Regular cardiac myocyte (primary cell): ENCODE data around the gene ADH5. TPM values are rescaled to one million over a fixed set of nuclear protein-coding genes. Genes with fewer than 3 reads are reported as not detected.

Experiments used
- total RNA-seq: library from RNA; depleted of rRNA; stranded (reverse); fragments of >200 nt; gene quantifications from 2 replicates; pipeline ENCODE4 v1.2.3, GENCODE V29; 2014

The ADH5 gene
- 170 and 191 TPM in 2 replicates for total RNA-seq

GRCh38 chr4:99088481-99089365 lies at the start of gene ADH5:
Gene ADH5 (minus strand): TSS chr4:99088788. CDS start chr4:99088700, 88 bp downstream.

Other genes starting within 250 kb of the ADH5 start
- 215 and 415 TPM in 2 replicates for gene EIF4E, start 159.7 kb downstream of the ADH5 start, total RNA-seq
- gene METAP1, start 93.1 kb downstream of the ADH5 start, total RNA-seq: 27.1 and 43.9 TPM in 2 replicates
- 0.28 TPM in 1 of 2 replicates, not detected in the other for gene ADH4, start 55.5 kb upstream of the ADH5 start, total RNA-seq
- under 0.01 TPM in 1 of 2 replicates, not detected in the other for gene ADH6, start 130.5 kb upstream of the ADH5 start, total RNA-seq
- gene ADH1A, start 202.2 kb upstream of the ADH5 start, total RNA-seq: not detected in 2 replicates
- gene ADH1B, start 232.6 kb upstream of the ADH5 start, total RNA-seq: 0.38 and 0.85 TPM in 2 replicates